Stimulated activated CD4-positive, alpha-beta T cell treated with anti-CD3 and anti-CD28 coated beads, Interleukin-1b, Interleukin-23, amount 100 ng/mL, for 1 hour (primary cell): ENCODE measurements around the gene TLE5.
"Not testable (repeated sequence)": the region's sequence is repeated elsewhere in the genome, so short reads cannot be mapped to it uniquely, and the experiment has no call there.

Source experiments
- DNase-seq, 2 donors: peaks; one replicate each; pipeline ENCODE4 v3.0.0-alpha.2; 2020; ENCODE audit warnings: low read depth in 2 of 2

The TLE5 gene

DNA sequence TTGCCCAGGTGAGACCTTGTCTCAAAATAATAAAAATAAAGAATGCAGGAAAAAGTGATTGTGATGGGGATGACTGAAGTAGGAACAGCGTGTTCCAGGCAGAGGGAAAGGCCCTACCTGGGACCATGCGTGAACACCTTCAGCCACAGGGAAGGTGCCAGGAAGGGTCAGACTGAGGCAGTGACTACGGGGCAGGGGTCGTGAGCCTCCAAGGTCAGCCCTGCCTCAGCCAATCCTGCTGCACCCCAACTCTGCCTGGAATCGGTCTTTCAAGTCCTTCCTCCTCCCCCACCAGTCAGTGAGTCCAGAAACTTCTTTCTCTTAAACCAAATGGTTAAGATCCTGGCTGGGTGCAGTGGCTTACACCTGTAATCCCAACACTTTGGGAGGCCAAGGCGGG is 17.1 kb downstream of the TLE5 start:
- no peak for DNase-seq

GRCh38 chr19:3042621-3043267 is 19.6 kb downstream of the TLE5 start:
- no peak for DNase-seq

DNA sequence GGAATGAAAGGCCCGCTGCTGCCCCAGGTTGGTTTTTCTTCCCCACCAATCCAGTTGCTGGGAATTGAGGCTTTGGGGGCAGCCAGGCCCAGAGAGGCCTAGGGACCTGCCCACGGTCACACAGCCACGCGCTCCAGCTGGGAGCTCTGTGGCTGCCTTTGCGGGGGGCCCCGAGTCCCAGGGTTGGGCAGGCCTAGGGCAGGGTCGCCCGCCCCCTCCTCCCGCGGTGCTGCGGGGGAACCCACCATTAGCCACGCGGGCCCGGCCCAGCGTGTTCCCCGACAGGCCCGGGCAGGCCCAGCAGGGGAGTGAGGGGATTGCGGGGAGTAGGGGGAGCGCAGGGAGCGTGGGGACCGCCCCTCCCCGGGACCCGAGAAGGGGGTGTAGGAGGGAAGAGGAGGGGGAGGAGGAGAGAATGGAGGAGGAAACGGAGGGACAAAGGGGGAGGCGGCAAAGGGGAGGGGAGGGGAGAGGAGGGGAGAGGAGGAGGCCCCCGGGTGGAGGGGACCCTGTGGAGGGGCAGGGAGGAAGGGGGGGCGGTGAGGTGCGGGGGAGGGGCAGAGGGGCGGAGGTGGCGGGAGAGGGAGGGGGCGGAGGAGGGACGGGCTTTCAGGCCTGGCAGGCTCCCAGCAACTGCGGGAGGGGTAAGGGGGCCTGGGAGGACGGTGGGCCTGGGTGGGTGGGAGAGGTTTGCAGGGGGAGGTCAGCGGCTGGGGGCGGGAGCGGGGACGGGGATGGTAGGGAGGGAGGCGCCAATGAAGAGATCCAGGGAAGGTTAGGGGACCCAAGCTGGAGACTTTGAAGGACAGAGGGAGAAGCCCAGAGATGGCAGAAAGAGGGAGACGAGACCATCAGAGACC is 20.3 kb downstream of the TLE5 start:
- DNase-seq, result no peak

DNA sequence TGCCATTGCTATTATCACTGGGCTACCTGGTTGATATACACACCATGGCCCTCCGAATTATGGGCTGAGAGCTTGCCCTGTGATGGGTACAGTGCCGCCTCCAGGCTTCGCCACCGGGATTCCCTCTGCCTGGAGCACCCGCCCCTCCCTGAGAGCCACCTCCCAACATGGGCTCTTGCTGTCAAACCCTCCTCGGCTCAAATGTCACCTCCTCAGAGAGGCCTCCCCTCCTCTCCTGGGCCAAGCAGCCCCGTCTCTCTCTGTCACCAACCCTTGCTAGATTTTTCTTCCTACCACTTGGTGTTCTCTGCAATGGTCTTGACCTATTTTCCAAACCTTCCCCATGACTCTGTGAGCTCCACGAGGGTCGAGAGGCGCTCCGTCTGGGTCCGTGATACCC is 21.0 kb downstream of the TLE5 start:
- DNase-seq, result no peak

GRCh38 chr19:3039641-3040077 is 22.6 kb downstream of the TLE5 start:
- DNase-seq, result no peak

DNA sequence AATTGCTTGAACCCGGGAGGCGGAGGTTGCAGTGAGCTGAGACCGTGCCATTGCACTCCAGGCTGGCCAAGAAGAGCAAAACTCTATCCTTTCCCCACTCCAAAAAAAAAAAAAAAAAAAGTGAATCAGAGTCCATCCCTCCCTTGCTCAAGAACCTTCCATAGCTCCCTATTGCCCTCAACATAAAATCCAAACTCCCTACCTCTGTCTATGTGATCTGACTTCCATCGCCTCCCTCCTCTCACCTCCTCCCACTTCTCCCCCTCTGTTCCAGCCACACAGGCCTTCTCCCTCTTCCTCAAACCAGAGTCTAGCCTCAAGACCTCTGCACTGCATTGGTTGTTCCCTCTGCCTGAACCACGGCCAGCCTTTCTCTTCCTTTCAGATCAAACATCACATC is 23.2 kb downstream of the TLE5 start:
- DNase-seq, result no peak

- no peak for DNase-seq
Observed at GRCh38 chr19:3038214-3038613, 24.1 kb downstream of the TLE5 start.

DNA sequence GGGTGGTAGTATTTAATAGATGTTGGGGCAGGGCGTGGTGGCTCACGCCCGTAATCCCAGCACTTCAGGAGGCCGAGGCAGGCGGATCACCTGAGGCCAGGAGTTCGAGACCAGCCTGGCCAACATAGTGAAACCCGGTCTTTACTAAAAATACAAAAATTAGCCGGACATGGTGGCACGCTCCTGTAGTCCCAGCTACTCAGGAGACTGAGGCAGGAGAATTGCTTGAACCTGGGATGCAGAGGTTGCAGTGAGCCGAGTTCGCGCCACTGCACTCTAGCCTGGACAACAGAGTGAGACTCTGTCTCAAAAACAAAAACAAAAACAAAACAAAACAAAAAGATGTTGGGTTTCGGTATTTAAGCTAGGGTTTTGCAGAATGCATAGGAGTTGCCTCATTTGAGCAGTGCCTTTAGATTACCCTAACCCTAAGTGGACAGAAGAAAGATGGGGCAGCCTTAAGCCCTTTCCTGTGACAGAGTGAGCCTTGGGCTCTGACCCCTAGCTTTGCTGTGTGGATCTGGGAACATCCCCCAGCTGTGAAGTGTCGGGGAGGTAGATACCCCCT is 25.2 kb downstream of the TLE5 start:
- not testable (repeated sequence) for DNase-seq

- DNase-seq, result peak; percentile 34 to 41
Observed at GRCh38 chr19:3036119-3036976, 25.9 kb downstream of the TLE5 start.

GRCh38 chr19:3035542-3036118 is 26.7 kb downstream of the TLE5 start:
- peak; percentile 82 to 84 for DNase-seq

DNA sequence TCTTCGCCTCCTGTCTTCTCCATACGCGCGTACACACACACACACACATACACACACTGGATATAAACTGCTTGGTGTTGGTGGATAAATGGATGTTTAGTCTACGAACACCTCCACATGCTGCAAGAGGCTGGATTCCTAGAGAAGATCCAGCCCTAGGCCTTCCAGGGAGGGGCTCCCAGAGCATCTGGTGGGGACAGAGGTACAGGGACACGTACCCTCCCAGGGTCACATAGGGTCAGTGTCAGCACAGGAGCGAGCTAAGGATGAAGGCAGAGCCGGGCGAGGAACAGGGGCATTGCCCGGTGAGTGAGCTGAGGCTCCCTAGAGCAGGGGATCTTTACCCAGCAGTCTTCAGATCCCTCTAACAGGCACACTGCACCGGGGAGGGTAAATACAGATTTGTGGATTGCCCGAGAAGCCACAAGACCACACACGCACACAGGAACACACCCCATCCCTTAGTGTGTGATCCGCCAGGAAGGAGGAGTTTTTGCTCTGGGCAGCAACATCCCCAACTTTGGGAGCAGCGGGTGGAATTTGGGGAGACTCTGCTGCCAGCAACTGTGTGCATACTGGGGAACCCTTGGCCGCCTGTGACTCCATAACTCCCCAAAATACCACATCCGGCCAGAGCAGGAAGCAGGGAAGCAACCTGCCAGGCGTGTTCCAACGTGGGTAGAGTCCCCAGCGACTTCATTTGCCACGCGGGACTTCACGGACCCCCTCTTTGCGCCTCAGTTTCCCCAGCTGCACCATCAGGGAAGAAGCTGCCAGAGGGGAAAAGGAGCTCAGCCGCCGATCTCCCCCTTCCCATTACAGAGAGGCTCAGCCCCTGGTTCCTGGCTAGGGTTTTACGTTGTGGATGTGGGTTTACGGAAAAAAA is 27.4 kb downstream of the TLE5 start:
- DNase-seq, result no peak

DNA sequence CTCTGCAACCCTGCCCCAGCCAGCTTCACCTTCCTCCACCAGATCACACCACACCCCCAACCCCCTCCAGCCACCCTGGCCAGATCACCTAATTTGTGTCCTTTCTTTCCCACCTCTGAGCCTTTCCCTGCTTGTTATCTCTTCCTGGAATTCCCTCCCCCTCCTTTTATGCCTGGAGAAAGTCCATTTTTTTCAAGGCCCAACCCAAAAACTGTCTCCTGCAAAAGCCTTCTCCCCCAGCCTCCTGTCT is 28.0 kb downstream of the TLE5 start:
- no peak for DNase-seq

DNA sequence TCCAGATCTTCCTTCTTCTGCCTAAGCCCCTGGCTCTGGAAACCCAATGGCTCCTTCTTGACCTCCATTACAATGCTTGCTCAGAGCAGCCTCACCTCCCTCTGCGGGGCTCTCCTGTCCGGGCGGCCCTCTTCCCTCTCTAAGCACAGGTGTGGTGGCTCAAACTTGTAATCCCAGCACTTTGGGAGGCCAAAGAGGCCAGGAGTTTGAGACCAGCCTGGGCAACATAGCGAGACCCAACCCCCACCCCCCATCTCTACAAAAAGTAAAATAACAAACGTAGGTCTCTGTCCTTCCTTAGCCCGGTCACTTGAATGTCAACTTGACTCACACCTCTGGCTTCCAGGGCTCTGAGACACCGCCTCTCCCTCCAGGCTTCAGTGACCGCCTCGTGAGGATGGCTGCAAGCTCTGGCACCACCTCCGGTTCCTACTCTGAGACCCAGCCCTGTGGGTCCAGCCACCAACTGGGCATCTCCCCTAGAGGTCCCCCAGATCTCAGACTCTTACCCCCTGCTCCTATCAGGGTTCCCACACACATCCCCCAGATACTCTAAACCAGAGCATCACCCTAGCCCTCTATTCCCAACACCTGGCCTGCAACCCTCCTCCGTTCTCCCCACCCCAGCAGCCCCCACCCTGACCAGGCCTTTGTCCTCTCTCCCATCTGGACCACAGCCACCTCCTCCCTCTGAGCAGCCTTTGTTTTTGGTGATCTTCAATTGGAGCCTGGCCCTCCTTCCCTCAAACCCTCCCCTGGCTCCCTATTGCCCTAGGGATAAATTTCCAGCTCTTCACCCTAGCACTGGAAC is 28.5 kb downstream of the TLE5 start:
- no peak for DNase-seq

DNA sequence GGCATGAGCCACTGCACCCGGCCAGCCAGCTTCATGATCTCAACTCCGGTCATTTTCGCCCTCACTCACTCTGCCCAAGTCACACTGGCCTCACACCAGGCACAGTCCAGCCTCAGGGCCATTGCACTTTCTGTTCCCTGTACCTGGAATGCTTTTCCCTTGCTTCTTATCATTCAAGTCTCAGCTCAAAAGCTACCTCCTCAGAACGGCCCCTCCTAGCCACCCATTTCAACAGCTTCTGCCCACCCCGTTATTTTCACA is 30.8 kb downstream of the TLE5 start:
- DNase-seq, result no peak

- DNase-seq, result no peak
Observed at GRCh38 chr19:3029065-3029923, 33.0 kb downstream of the TLE5 start, which contains the start of gene TLE2. TLE2 (minus strand) TSS chr19:3029280; CDS start chr19:3028904, 376 bp downstream.

DNA sequence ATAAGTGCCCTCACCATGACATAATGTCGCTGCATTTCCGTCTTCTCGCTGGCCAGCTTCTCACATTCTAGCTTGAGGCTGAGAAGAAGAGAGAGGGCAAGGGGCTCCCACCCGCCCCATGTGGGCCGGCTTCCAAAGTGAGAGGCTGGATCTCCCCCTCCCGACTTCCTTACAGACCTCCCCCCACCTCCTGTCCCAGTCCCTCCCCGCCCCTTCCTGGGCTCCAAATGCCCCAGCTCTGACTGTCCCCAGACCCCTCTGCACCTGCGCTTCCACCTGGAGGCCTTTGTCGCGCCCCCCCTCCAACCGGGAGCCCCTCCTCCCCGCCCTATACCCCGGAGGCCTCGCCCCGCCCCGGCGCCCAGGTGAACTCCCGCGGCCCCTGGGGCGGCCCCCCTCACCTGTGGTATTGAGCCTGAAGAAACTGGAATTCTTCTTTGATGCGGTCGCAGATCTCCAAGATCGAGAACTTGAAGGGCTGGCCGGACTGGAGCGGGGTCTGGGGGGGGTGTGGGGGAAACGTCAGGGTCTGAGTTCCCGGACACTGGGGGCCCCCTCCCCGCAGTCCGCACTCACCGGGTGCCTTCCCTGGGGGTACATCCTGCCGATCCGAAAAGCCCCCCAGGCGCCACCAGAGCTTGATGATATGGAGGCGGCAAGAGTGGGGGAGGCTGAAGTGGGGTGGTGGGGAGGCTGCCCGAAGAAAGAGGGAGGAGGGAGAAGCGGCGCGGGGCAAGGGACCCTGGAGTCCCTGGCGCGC is 33.8 kb downstream of the TLE5 start:
- DNase-seq, result no peak

- no peak for DNase-seq
Observed at GRCh38 chr19:3027981-3028304, 34.4 kb downstream of the TLE5 start.

DNA sequence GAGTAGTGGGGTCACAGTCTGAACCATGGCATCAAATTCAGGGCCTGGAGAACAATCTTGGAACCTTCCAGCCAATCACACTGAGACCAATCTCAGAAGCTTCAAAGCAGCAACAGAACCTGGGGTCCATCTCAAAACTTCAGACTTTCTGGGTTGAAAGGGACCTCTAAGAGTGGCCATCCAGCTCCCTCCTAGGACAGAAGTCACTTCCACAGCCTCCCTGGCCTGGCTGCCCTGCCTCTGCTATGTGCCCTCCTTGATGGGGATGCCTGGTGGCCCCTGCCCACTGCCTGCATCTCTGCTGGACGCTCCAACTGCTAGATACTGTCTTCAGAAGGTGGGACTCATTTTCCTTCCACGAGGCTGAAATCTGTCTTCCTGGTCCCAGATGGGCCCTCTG is 35.0 kb downstream of the TLE5 start:
- DNase-seq, result no peak

GRCh38 chr19:3026768-3027167 is 35.5 kb downstream of the TLE5 start:
- DNase-seq, result no peak
